ENCODE results near the gene TRA2A. TPM values are rescaled to one million over a fixed set of nuclear protein-coding genes. Genes with fewer than 3 reads are reported as not detected.

Gene TRA2A
- total RNA-seq, 2 donors from 2014 or later: 34.3 to 46.0 TPM

DNA sequence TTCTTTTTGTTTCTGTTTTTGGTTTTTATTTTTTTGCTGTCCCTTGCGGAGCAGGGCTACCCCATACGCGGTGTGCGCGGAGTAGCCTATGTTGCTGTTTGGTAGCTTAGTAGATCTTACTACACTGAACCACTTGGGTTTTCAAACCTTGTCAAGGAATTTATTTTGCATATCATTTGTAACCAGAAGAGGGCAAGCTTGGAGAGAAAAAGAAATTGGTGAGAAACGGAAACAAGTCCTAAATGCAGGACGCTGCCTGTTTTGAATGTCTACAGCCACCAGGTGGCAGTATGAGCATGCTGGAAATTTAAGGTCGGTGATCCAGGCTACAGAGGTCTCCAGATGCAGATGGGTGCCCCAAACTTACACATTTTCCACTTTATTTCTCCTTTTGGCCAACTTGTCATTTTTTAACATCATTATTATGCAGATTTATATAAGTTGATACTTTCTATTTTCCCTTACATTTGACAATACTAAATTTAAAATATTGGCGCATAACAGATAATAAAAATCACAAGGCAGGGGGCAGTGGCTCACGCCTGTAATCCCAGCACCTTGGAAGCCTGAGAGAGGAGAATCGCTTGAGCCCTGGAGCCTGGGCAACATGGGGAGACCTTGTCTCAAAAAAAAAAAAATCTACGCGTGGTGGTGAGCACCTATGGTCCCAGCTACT is 15.3 kb upstream of the TRA2A start:
- intact Hi-C loops (cut with DNase I): loop anchor here (5.0 to 10.0 kb wide), 2 partner anchors 165 to 272 kb away; partner anchors contain the start of gene STK31
- DNase-seq (ENCODE audit: low spot score): peak; percentile 76
- no peaks in the 10 kb centered on the region for H3K27me3 ChIP-seq (replicated peaks; ENCODE audit: insufficient read depth)
- no peaks in the 10 kb centered on the region for H3K36me3 ChIP-seq
- no peaks in the 10 kb centered on the region for H3K4me1 ChIP-seq (replicated peaks)
- H3K9me3 ChIP-seq: no peaks in the 10 kb centered on the region
- no peak overlapping the region for H3K4me3 ChIP-seq
- WGBS: 33% methylated on average over 13 of the region's 13 CpGs
- TF ChIP-seq POLR2AphosphoS5 (IDR thresholded peaks at IDR 0.05): peak; percentile 66
- TF ChIP-seq POLR2A (IDR thresholded peaks at IDR 0.05): no peak
- TF ChIP-seq, protein P1, sequence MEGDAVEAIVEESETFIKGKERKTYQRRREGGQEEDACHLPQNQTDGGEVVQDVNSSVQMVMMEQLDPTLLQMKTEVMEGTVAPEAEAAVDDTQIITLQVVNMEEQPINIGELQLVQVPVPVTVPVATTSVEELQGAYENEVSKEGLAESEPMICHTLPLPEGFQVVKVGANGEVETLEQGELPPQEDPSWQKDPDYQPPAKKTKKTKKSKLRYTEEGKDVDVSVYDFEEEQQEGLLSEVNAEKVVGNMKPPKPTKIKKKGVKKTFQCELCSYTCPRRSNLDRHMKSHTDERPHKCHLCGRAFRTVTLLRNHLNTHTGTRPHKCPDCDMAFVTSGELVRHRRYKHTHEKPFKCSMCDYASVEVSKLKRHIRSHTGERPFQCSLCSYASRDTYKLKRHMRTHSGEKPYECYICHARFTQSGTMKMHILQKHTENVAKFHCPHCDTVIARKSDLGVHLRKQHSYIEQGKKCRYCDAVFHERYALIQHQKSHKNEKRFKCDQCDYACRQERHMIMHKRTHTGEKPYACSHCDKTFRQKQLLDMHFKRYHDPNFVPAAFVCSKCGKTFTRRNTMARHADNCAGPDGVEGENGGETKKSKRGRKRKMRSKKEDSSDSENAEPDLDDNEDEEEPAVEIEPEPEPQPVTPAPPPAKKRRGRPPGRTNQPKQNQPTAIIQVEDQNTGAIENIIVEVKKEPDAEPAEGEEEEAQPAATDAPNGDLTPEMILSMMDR (IDR thresholded peaks at IDR 0.05): peak; percentile 82 to 92 (median 90)
- H3K27ac ChIP-seq: no peak overlapping the region

DNA sequence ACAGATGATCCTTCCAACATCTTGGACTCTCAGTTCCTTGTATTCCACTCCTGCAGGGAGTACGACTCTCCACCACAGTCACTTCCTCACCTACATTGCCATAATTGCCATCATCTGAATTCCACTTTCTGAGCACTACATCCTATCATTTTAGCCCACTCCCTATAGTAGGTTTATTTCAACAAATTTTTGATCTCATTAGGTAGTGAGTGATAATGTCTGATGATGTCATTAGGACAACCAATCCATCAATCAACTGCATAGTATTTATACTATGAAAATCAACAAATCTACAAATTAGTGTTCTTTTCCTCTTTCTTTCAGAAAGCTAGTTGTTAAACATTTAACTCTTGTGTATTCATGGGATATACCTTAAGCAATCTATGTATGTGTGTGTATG is 13.7 kb upstream of the TRA2A start:
- no peak for DNase-seq (ENCODE audit: low spot score)
- no peaks in the 10 kb centered on the region for H3K27me3 ChIP-seq (replicated peaks; ENCODE audit: insufficient read depth)
- no peak overlapping the region for H3K4me3 ChIP-seq
- no peaks in the 10 kb centered on the region for H3K4me1 ChIP-seq (replicated peaks)
- intact Hi-C loops (cut with DNase I): loop anchor here (5.0 to 10.0 kb wide), 2 partner anchors 167 to 271 kb away; partner anchors contain the start of gene STK31
- WGBS: 64% methylated on average over 1 of the region's 1 CpG
- H3K9me3 ChIP-seq: no peaks in the 10 kb centered on the region
- TF ChIP-seq, protein P1 (IDR thresholded peaks at IDR 0.05): no peak
- TF ChIP-seq POLR2A (IDR thresholded peaks at IDR 0.05) (no peak), POLR2AphosphoS5 (IDR thresholded peaks at IDR 0.05) (no peak)
- H3K27ac ChIP-seq: no peak overlapping the region
- H3K36me3 ChIP-seq: no peaks in the 10 kb centered on the region

DNA sequence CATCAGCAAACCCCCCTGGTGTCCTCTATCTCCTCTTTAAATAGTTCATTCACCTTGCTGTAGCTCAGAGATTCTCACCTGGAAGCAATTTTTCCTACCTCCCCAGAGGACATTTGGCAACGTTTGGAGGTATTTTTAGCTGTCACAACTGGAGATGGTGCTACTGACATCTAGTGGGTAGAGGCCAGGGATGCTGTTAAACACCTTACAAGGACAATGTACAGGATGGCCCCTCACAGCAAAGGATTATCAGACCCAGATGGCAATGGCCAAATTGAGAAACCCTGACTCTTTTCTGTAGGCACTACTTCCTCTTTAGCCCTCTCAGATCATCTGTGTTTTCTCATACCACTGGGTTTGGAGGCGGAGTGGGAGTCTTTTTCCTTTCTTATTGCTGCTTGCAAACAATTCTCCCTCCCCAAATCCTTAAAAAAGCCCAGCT is 13.2 kb upstream of the TRA2A start:
- Histone ChIP-seq H3K4me1 (replicated peaks) (no peaks in the 10 kb centered on the region), H3K27ac (no peak overlapping the region), H3K27me3 (replicated peaks; ENCODE audit: insufficient read depth) (no peaks in the 10 kb centered on the region), H3K4me3 (no peak overlapping the region), H3K9me3 (no peaks in the 10 kb centered on the region), H3K36me3 (no peaks in the 10 kb centered on the region)
- intact Hi-C loops (cut with DNase I): loop anchor here (5.0 to 10.0 kb wide), 2 partner anchors 167 to 270 kb away; partner anchors contain the start of gene STK31
- 27% methylated on average over 2 of the region's 2 CpGs for WGBS
- TF ChIP-seq, protein P1 (IDR thresholded peaks at IDR 0.05): peak in 1 of 4 experiments; percentile 11
- TF ChIP-seq POLR2AphosphoS5 (IDR thresholded peaks at IDR 0.05): no peak
- no peak for DNase-seq (ENCODE audit: low spot score)

DNA sequence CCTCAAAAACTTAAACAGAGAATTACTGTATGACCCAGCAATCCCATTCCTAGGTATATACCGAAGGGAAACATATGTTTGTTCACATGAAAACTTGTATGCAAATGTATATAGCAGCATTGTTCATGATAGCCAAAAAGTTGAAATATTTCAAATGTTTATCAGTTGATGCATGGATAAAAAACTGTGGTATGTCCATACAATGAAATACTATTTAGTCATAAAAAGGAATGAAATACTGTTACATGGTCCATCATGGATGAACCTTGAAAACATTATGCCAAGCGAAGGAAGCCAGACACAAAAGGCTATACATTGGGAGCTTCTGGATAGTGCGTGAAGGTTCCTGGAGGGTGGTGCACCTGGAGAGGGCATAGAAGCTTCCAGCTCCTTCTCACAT is 11.0 kb upstream of the TRA2A start:
- Histone ChIP-seq H3K9me3 (no peaks in the 10 kb centered on the region), H3K27ac (no peak overlapping the region), H3K27me3 (replicated peaks; ENCODE audit: insufficient read depth) (no peaks in the 10 kb centered on the region), H3K4me1 (replicated peaks) (no peaks in the 10 kb centered on the region), H3K36me3 (no peaks in the 10 kb centered on the region), H3K4me3 (no peak overlapping the region)
- 95% methylated on average over 3 of the region's 3 CpGs for WGBS
- TF ChIP-seq POLR2A (IDR thresholded peaks at IDR 0.05) (no peak), POLR2AphosphoS5 (IDR thresholded peaks at IDR 0.05) (no peak)
- TF ChIP-seq, protein P1 (IDR thresholded peaks at IDR 0.05): no peak
- intact Hi-C loops (cut with DNase I): loop anchor here (10.0 kb wide), 1 partner anchor 268 kb away; no protein-coding TSS in a partner anchor
- no peak for DNase-seq (ENCODE audit: low spot score)

DNA sequence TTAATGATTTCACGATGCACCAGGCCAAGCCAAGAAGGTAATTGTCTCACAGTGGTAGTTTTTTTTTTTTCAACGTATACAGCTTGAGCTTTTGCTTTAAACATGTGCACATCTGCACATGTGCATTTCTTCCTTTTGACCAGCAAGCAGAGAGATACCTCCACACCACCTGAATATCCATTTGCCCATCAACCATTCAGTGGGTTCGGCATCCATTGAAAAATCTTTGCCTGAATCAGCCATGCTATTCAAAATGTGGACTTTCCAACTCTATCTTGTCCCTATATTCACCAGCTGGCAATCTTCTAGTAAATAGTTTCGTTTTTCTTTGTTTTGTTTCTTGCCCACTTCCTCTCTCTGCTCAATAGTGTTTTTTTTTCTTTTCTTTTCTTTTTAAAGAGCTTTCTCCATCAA is 7.7 kb upstream of the TRA2A start:
- no peak for DNase-seq (ENCODE audit: low spot score)
- H3K36me3 ChIP-seq: no peaks in the 10 kb centered on the region
- H3K4me1 ChIP-seq (replicated peaks): no peaks in the 10 kb centered on the region
- intact Hi-C loops (cut with DNase I): no loop called here
- no peak overlapping the region for H3K27ac ChIP-seq
- no peak overlapping the region for H3K4me3 ChIP-seq
- no peaks in the 10 kb centered on the region for H3K27me3 ChIP-seq (replicated peaks; ENCODE audit: insufficient read depth)
- TF ChIP-seq POLR2AphosphoS5 (IDR thresholded peaks at IDR 0.05) (no peak), POLR2A (IDR thresholded peaks at IDR 0.05) (no peak)
- TF ChIP-seq, protein P1 (IDR thresholded peaks at IDR 0.05): no peak
- WGBS: 52% methylated on average over 4 of the region's 4 CpGs
- no peaks in the 10 kb centered on the region for H3K9me3 ChIP-seq

All from prostate gland (tissue), 2 donors.